GM20000 (cell line): Measurements from ENCODE around the gene OSBPL10.

ENCODE experiments used
- DNase-seq: peaks from one replicate; pipeline ENCODE4 v3.0.0; 2012; ENCODE audit warnings: low spot score
- TF ChIP-seq, protein P1 (sequence below): IDR thresholded peaks from 2 replicates; pipeline ENCODE4 v1.5.1; 2012; ENCODE audit warnings: mild to moderate bottlenecking, control low read depth; ENCODE audit errors: extremely low read depth, missing control alignments

OSBPL10 gene

DNA sequence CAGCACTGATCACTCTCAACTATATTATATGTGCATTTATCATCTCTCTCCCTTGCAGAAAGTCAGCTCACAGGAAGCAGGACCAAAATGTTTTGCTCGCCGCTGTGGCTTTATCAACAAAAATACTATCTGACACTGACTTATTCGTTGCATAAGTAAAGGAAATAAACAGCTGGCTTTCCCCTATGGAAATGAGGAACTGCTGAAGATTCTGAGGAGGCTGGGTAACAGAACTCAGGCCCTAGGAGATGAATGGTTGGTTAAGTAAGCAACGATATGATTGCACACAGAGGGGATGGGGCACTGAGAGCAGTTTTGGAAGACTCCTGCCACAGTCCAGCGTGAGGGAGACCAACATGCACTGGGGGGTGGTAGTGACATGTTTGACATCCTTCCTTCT lies 267.2 kb downstream of the OSBPL10 start:
- TF ChIP-seq, protein P1, sequence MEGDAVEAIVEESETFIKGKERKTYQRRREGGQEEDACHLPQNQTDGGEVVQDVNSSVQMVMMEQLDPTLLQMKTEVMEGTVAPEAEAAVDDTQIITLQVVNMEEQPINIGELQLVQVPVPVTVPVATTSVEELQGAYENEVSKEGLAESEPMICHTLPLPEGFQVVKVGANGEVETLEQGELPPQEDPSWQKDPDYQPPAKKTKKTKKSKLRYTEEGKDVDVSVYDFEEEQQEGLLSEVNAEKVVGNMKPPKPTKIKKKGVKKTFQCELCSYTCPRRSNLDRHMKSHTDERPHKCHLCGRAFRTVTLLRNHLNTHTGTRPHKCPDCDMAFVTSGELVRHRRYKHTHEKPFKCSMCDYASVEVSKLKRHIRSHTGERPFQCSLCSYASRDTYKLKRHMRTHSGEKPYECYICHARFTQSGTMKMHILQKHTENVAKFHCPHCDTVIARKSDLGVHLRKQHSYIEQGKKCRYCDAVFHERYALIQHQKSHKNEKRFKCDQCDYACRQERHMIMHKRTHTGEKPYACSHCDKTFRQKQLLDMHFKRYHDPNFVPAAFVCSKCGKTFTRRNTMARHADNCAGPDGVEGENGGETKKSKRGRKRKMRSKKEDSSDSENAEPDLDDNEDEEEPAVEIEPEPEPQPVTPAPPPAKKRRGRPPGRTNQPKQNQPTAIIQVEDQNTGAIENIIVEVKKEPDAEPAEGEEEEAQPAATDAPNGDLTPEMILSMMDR: no peak
- DNase-seq: no peak

DNA sequence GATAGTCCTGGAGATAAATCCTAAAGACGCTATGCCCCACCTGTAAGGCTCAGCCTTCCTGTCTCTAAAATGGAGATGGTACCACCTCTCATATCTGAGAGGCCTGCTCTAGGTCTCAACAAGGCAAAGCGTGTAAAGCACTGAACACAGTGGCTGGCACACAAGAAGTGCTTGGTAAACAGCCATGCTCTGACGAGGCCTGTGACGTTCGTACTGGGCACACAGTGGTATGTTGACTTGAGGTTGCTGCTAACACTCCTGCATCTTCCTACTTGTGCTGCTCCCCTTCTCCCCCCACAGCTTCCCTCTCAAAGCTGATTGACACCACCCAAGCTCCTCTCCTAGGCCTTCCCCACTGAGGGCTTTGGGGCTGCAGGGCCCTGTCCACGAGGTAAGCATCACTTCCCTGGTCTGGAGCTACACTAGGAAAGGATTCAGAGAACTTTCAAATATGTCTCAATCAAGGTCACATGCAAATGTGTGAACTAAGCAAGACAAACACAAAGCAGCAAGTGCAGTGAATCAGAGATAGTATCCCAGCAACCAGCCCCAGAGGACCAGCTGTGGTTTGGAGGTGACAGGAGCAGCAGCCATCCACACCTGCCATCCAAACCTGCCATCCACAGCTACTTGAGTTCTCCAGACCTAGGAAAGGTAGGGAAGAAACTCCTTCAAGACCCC lies 270.8 kb downstream of the OSBPL10 start:
- DNase-seq: no peak
- TF ChIP-seq, protein P1: no peak

DNA sequence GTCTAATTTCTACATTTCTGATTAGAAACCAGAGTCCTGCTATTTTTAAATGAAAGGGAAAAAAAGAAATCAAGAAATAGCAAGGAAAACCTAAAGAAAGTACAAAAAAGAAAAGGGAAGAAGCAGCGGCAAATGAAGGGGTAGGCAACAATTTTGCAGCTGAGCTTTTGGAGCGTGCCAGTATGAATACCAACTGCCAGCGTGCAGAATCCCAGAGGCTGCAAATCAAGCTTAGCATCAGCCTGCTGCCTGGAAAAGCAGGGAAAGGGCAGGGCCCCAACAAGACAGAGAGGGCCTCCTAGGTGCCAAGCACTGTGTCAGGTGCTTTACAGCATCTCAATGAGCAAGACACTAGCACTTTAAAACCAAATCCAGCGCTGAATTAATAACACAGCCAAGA lies 271.5 kb downstream of the OSBPL10 start:
- DNase-seq: no peak
- TF ChIP-seq, protein P1: no peak

DNA sequence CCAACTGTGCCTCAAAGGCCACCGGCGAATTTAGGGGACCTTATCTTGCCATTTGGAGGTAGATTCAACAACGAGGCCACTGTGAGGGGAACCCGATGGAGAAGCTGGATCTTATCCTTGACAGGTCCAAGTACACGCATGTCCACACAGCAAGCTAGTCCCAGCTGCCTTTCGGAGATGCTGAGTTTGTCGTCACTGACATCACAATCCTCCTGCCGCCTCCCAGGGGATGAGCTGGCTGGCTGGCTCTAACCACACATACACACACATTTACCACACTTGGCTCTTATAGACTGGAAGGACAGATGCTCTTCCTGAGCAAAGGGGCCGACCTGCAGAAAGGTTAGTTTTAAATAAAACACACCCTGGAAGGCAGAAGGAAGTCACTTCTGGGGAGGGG lies 272.1 kb downstream of the OSBPL10 start:
- TF ChIP-seq, protein P1: no peak
- DNase-seq: no peak

DNA sequence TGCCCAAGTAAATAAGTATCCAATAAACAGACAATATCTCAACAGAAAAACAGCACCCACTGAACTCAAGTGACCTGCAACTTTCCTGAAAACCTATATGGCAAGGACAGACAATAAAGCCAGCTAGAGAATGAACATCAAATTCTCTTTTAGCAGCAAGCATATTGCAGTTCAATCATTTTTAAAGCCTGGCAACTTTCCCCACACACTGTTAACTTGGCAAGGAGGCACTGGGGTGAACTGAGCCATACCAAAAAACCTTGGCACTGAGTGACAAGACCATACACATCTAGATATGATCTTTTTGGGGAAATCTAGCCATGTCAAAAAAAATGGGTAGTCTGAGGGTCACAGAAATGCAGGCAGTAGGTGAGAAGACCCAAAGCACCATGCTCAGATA lies 273.8 kb downstream of the OSBPL10 start:
- TF ChIP-seq, protein P1: no peak
- no peak for DNase-seq

DNA sequence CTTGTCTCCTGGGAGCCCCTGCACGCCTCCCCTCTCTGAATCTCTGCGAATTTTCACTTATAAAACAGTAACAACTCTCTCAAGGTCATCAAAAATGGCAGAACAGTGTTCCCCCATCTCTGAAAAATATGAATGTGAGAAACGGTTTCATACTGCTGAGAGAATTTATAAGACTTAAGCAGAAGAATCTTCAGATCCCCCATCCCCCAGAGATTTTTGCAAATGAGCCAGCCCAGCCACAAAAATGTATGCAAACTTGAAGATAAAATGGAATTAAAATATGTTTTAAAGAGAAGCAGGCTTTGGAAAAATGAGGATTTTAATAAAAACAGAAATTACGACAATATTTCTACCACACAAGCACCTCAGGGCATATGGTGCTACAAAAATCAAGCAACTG lies 275.3 kb downstream of the OSBPL10 start:
- TF ChIP-seq, protein P1: no peak
- DNase-seq: no peak

DNA sequence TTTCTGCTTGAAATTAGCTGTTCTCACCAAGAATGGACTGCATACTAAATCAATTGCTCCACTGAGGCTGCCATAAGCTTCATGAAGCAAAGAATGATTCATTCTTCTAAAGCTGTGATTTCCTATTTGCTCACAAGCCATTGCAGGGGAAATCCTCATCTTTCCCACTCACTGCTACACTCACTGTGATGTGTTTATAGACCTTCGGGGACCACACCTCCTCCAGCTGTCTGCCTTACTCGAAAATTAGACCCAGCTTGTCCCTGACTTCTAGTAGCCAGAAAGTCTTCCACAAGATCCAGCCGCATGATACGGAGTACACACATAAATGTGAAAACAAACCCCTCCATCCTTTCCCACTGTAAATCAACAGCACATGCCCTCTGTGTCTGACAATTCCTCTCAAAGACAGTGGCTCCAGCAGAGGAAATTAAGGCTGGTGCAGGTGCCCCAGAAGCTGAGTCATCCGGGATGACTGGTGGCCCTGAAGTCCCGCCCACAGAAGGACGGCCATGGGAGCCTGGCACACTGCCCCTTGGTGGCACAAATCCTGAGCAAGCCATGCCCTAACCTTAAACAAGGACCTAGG lies 276.4 kb downstream of the OSBPL10 start:
- TF ChIP-seq, protein P1: no peak
- DNase-seq: no peak
